NCI-H2081 treated with DMSO at 0.1 percent for 48 hours (cell line): ENCODE results near the gene IZUMO1.
"Not testable (repeated sequence)": the region's sequence is repeated elsewhere in the genome, so short reads cannot be mapped to it uniquely, and the experiment has no call there.

Experiments
- DNase-seq: peaks from one replicate; lab custom pipeline; 2025; lab: John Stamatoyannopoulos, UW

The IZUMO1 gene

GRCh38 chr19:48746738-48747575 is at the start of gene IZUMO1:
Gene IZUMO1, minus strand, starts transcription at chr19:48746909. Its CDS starts 1,050 bp downstream, at chr19:48745859.
- DNase-seq: no peak

GRCh38 chr19:48795685-48796070 is 49.0 kb upstream of the IZUMO1 start:
- no peak for DNase-seq

- peak; percentile 57 for DNase-seq
These were observed 48.5 kb upstream of the IZUMO1 start for GRCh38 chr19:48795055-48795684.

GRCh38 chr19:48794291-48794690 is 47.6 kb upstream of the IZUMO1 start:
- no peak for DNase-seq

- DNase-seq: no peak
These were observed 46.6 kb upstream of the IZUMO1 start for GRCh38 chr19:48793271-48793670.

- not testable (repeated sequence) for DNase-seq
These were observed 40.6 kb upstream of the IZUMO1 start for GRCh38 chr19:48787331-48787730.

- DNase-seq: not testable (repeated sequence)
These were observed 39.7 kb upstream of the IZUMO1 start for GRCh38 chr19:48786422-48786821.

GRCh38 chr19:48784527-48784926 is 37.8 kb upstream of the IZUMO1 start:
- no peak for DNase-seq

GRCh38 chr19:48780631-48781391 is 34.1 kb upstream of the IZUMO1 start:
- DNase-seq: no peak

GRCh38 chr19:48779636-48780035 is 32.9 kb upstream of the IZUMO1 start:
- DNase-seq: no peak

- DNase-seq: no peak
These were observed 31.0 kb upstream of the IZUMO1 start for GRCh38 chr19:48777720-48778119.

- DNase-seq: no peak
These were observed 30.4 kb upstream of the IZUMO1 start for GRCh38 chr19:48777139-48777538.

GRCh38 chr19:48772503-48772953 is 25.8 kb upstream of the IZUMO1 start:
- DNase-seq: no peak

GRCh38 chr19:48770734-48771472 is 24.2 kb upstream of the IZUMO1 start:
- DNase-seq: no peak

- DNase-seq: no peak
These were observed 23.6 kb upstream of the IZUMO1 start for GRCh38 chr19:48770266-48770665.

- no peak for DNase-seq
These were observed 22.4 kb upstream of the IZUMO1 start for GRCh38 chr19:48768994-48769713.

GRCh38 chr19:48768171-48768753 is 21.6 kb upstream of the IZUMO1 start:
- DNase-seq: not testable (repeated sequence)

GRCh38 chr19:48765816-48766215 is 19.1 kb upstream of the IZUMO1 start:
- DNase-seq: not testable (repeated sequence)

GRCh38 chr19:48760504-48761205 is 13.9 kb upstream of the IZUMO1 start:
- DNase-seq: no peak

- no peak for DNase-seq
These were observed 11.0 kb upstream of the IZUMO1 start for GRCh38 chr19:48757741-48758144.
